Peyer's patch (tissue), 4 donors: ENCODE data around the gene ERC1.

ENCODE experiments used
- CTCF ChIP-seq, 6 experiments: fragments of 450-650 bp in 4 of 6; fragments of 200-600 bp in 2 of 6; sonication (generic) in 1 of 6; IDR thresholded peaks; one replicate each; pipeline ENCODE4 v1.5.1; 2017 to 2019; ENCODE audit warnings: antibody characterized with exemption in 6 of 6, mild to moderate bottlenecking in 3 of 6, moderate library complexity in 1 of 6
- POLR2A ChIP-seq, 2 donors: fragments of 450-650 bp; IDR thresholded peaks; one replicate each; pipeline ENCODE4 v1.5.1; 2017; ENCODE audit warnings: antibody characterized with exemption in 2 of 2, mild to moderate bottlenecking in 2 of 2, moderate library complexity in 2 of 2

- TF ChIP-seq CTCF (IDR thresholded peaks at IDR 0.05) = no peak
- no peak for TF ChIP-seq POLR2A (IDR thresholded peaks at IDR 0.05)
Observed at GRCh38 chr12:944211-944610, 46.8 kb upstream of the ERC1 start.
